NAMALWA (cell line): Measurements from ENCODE around the gene PDLIM7.

ENCODE experiments used
- DNase-seq: peaks from one replicate; pipeline ENCODE4 v3.0.0-alpha.2; 2015; ENCODE audit warnings: low spot score

PDLIM7 gene

DNA sequence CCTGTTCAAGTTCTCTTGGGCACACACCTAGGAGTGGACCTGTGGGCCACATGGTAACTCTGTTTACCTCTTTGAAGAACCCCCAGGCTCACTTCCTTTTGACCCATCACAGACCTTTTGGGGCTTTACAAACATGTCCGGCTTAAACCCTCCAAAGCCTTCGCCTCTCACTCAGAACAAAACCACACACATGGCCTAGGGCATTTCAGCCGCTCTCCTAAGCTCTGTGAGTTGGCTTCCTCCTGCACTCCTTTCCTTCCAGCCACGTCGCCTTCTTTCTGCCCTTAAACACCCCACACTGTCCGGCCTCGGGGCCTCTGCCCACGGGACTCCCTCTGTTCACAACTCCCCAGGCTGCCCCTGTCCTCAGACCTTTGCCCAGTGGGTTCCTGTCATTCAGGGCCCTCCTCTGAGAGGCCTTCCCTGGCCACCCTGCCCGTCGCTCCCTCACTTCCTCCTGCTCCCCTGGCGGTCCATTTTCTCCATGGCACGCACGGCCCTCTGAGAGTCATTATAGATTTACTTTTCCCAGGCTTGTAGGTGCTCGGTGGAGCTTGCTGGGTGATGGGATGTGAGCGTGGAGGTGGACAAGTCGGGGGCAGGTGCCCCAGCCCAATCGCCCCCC, 10.3 kb upstream of the PDLIM7 start:
- DNase-seq = peak; percentile 60

GRCh38 chr5:177507165-177507564, 9.8 kb upstream of the PDLIM7 start:
- DNase-seq = peak; percentile 70

- DNase-seq = no peak
Measured at GRCh38 chr5:177505075-177505474, 7.7 kb upstream of the PDLIM7 start.

GRCh38 chr5:177504086-177505056, 7.0 kb upstream of the PDLIM7 start:
- no peak for DNase-seq

GRCh38 chr5:177503351-177504085, 6.1 kb upstream of the PDLIM7 start:
- no peak for DNase-seq

DNA sequence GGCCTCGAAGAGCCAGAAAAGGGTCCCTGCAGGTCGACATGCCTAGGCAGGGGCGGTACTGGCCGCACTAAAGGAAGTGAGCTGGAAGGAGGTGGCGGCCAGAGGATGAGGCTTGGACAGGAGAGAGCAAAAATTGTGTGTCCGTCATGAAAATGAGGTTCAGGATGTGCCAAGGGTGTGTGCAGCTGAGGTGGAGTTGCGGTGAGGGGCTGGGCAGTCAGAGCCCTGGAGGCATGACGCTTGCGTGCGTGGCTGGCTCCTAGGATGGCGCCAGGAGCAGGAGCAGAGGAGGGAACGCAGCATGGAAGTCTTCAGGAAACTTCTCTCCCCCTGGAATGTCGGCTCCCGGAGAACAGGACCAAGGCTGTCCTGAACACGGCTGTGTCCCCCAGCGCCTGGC, 5.5 kb upstream of the PDLIM7 start:
- DNase-seq = no peak

DNA sequence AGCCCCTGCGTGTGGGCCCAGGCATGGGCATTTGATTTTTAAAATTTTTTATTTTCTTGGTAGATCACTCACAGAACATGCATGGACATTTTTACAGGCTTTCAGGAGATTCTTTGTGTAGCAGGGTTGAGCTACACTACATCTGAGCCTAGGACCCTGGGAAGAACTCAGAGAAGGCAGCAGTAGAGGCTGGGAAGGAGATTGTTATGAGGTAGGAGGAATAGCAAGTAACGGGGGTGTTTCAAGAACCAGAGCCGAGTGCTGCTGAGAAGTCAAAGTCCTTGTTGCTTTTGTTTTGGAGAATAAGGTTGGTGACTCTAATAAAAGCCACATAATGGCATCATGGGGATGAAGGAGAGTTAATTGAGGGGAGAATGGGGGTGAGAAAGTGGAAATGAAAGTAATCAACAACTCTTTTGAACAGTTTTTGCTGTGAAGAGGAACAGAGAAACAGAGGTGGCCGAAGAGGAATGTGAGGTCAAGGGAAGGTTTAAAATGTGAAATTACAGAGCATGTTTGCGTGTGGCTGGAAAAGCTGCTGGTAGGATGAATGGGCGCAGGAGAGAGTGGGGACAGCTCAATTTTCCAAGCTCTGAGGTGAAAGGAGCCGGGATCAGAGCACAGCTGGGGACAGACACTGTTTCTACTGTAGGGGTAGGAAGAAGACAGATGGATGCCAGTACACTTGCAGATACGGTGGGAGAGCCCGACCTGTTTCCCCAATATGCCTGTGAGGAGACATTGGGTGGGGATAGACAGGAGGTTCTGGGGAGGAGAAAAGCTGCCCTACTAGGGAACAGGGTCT, 4.7 kb upstream of the PDLIM7 start:
- peak; percentile 65 for DNase-seq

GRCh38 chr5:177500685-177501522, 3.5 kb upstream of the PDLIM7 start:
- peak; percentile 78 for DNase-seq

DNA sequence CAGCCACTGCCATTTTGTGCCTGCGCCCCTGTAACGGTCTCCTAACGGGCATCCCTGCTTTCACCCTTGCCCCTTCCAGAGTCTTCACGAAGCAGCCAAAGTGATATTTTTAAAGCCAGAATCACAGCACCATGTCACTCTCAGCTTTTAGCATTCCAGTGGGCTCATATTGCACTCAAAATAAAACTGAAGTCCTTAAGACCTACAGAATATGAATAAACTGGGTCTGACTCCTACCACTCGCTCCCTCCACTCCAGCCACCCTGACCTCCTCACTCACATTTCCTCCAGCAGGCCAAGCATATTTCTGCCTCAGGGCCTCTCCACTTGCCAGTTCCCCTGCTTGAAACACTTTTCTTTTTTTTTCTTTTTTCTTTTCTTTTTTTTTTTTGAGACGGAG, 2.4 kb upstream of the PDLIM7 start:
- DNase-seq = no peak

DNA sequence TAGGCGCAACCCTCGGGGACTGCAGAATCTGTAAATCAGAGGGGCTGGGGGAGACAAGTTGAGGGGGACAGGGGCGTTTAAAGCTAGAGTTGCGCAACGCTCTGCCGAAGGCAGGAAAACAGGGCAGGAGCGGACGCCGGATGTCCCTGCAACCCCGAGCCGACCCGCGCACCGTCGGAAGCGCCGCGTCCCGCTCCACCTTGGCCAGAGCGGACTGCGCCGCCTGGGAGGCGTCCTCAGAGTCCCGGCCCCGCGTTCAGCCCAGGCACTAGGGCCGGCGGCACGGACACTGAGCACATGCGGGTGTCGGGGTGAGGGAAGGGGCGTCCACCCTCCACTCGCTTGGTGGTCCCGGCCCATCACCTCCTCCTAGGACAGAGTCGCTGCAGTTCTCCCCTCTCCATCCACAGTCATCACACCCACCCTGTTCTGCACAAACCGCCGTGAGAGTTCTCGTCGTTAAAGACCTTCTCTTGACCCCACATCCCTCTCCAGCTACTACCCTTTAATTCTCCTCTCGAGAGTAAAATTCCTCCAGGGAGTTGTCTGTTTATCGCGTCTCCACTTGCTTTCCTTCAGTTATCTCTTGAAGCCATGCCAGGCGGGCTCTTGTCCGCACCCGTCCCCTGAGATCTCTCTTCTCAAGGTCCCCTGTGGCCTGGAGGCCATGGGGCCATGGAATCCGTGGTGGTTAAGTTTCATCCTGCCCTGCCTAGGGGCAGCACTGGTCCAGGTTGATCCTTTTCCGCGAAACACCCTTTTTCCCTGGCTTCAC, 796 bp upstream of the PDLIM7 start:
- no peak for DNase-seq

DNA sequence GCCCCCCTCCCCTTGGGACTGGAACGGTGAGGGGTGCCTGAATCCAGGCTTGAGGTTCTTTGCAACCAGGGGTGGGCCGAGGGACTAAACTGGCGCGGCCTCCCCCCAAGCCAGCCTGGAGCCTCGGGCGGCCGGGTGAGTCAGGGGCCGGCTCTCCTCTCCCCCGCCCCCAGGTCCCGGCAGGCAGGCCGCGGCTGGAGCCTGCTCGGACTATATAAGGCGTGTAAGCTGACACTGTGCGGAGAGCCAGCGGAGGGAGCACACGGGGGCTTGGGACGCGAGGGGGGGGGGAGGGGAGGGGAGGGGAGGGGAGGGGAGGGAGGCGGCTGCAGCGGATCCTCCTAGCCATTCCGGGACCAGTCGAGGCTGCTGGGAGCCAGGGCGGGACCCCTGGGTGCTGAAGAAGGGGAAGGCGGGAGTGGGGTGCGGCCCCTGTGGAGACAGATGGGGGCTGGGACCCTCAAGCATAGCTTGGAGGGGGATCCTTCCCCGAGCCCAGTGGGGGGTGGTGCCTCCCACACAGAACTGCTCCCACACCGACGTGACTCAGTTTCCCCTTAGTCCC, 595 bp downstream of the PDLIM7 start:
- DNase-seq = no peak

DNA sequence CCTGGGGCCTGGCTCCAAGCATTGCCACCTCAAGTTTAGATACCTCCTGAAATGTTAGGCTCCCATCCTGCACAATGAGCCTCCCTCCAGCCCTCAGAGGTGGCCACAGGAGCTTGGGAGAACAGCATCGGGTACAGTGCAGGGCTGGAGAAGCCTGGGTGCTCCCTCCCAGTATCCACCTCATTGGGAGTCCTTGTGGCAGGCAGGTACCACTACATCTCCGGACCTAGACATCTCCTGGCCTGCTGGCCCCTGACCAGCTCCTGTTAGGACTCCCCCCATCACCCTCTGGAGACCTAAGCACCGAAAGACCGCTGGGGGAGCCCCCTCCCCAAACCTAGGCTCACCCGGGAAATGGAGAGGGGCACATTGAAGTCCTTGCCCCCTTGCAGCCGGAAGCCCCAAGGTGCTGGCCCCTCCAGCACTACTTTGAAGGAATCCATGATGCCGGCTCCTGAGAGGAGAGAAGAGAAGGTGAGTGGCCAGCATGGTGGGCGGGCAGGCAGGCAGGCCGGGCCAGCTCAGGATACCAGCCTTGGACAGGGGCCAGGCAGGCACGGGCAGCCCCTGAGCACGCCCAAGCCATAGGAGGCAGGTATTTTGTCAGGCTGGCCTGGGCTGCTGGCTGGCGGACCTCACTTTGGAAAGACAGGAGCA, 1.2 kb downstream of the PDLIM7 start:
- DNase-seq = no peak

- DNase-seq = peak; percentile 50
Measured at GRCh38 chr5:177495243-177496060, 2.0 kb downstream of the PDLIM7 start.

DNA sequence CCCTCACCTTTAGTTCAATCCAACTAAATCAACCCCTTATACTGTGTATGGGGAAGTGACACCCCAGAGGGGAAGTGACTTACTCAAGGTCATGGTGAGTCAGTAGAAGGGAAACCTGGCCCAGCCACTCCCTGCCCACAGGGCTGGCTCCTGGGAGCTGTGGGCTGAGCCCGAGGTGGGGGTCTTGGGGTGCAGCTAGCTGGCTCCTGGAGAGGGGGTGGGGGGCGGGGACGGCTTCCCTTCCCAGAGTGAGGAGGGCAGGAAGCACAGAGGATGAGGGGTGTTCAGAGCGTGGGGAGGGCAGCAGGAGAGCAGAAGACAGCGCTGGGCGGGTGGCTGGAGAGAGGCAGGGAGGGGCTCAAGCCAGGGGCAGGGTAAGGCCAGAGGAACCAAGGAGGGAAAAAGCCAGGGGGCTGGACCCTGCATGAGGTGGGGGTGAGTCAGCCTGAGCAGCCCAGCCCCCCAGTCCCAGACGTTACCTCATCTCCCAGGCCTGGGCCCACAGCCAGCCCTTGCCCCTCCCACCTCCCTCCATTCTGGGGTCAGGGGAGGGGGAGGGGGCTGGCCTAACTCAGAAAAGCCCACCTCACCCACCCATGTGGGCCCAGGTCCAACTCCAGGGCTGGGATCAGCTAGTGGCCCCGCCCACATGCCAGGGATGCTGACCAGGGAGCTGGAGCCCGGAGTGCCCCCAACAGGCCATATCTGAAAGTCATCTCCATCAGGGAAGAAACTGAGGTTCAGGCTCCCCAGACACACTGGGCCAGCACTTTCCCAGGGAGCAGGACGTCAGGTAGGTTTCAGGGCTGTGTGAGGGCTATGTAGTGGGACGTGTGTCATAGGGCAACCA, 2.8 kb downstream of the PDLIM7 start:
- peak; percentile 61 for DNase-seq

GRCh38 chr5:177493795-177494345, 3.5 kb downstream of the PDLIM7 start:
- no peak for DNase-seq

DNA sequence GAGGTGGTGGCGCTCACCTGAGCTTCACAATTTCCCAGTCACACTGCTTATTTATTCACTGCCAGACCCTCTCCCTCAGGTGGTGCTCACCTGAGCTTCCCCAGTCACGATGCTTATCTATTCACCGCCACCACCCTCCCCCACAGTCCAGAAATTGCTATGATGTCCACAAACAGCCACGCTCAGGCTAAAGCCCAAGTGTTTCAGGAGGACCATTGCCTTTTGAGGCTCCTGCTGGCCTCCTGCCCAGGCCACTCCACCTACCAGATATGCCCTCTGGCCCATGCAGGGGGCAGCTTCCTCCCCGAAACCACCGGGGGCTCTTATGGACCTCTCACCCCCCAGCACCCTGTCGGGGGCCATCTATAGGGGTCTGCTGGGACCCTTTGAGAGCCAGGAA, 4.6 kb downstream of the PDLIM7 start:
- DNase-seq = no peak
